GM12872 (cell line): ENCODE measurements around the gene AGBL2.

Source experiments
- CTCF ChIP-seq: IDR thresholded peaks from 3 replicates; pipeline ENCODE4 v1.5.1; 2011; ENCODE audit warnings: low read depth, mild to moderate bottlenecking, low read length, moderate library complexity; ENCODE audit not compliant: insufficient read depth

The AGBL2 gene

DNA sequence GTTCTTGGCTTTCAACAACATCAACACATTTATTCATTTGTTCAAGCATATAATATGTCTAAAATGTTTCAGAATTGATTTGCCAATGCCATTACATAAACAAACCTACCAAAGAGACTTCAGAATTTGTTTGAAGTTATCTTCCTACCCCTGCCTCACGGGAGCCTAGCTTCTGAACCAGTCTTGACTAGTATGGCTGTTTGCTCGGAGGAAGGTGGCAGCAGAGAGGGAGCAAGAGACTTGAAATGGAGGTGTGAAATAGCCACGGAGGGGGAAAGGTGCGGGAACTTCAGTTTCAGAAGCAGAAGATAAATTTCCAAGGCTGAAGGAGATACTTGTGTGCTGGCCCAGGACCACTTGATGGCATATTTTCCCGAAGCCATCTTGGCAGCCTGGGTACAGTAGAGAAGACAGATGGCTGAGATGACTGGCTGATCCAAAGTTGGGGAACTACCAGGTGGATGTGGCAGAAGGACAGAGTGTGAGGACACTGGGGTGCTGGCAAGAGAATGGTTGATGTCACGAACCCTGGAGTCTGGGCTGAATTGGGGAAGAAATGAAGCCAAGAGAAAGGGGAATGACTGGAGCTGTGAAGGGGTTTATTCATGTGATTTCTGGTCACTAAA is 58.8 kb downstream of the AGBL2 start:
- no peak for TF ChIP-seq CTCF

GRCh38 chr11:47651818-47652469 is 63.2 kb downstream of the AGBL2 start:
- TF ChIP-seq CTCF = no peak

DNA sequence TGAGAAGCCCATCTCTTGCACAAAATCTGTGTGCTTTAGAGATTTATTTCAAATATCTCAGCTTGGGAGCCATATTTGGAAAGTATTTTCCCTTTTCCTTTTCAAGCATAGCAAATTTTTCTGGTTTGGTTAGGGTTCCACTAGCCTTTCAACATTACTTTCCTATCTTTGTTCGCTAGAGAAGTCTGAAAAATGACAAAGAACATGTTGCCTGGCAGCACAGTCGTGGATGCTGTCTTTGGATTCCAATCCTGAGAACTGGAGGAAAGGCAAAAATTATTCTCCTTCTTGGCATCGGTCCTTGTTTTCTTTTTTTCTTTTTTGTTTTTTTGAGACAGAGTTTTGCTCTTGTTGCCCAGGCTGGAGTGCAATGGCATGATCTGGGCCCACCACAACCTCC is 65.9 kb downstream of the AGBL2 start:
- no peak for TF ChIP-seq CTCF

DNA sequence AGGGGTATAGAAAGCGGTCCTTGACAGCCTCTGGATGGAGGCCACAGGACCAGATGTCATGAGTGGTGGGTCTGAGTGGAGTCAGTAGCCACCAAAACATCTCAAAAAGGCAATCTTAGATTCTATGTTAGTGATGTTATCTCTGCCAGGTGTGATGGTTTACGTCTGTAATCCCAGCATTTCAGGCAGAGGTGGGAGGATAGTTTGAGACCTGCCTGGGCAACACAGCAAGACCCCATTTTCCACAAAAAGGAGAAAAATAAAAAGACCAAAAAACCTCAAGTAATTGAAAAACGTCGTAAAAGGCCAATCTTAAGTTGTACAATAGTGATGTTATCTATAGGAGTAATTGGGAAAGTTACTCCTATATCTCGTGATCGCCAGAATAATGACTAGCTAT is 69.2 kb downstream of the AGBL2 start:
- no peak for TF ChIP-seq CTCF

GRCh38 chr11:47645500-47645899 is 69.7 kb downstream of the AGBL2 start:
- no peak for TF ChIP-seq CTCF

DNA sequence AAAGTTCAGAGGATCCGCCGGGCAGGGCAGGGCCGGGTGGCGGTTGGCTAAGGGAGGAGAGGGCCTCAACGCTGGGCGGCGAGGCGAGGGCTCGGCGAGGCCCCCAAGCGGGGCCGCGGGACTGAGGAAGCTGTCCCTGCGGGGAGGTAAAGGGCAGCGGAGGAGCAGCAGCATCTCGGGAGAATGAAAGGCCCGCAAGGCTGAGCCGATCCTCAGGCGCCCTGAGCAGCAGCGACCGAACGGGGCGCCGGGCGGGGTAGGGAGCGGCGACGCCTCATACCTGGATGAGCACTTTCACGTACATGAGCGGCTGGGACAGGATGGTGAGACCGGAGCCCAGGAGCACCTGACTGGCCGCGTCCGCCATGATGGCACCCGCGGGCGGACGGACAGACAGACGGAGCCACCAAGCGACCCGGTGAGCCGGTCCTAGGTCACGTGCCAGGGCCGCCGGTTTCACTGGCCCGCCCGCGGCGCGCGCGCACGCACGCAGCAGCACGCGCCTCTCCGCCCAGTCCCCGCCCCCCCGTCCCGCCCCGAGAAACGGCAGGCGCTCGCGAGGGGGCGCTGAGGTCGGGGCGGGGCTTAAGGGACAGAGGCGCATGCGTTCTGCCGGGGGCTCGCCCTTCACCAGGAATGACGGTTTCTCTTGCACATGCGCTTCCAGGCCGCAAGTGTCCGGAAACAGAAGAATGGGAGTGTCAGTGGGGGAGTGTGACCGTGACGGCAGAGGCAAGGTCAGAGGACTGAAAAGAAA is 72.9 kb downstream of the AGBL2 start, which contains the start of gene MTCH2:
Gene MTCH2 (minus strand): TSS at position 461 of the 757 bp plus-strand sequence. CDS start 94 bp downstream, at position 367.
- no peak for TF ChIP-seq CTCF

DNA sequence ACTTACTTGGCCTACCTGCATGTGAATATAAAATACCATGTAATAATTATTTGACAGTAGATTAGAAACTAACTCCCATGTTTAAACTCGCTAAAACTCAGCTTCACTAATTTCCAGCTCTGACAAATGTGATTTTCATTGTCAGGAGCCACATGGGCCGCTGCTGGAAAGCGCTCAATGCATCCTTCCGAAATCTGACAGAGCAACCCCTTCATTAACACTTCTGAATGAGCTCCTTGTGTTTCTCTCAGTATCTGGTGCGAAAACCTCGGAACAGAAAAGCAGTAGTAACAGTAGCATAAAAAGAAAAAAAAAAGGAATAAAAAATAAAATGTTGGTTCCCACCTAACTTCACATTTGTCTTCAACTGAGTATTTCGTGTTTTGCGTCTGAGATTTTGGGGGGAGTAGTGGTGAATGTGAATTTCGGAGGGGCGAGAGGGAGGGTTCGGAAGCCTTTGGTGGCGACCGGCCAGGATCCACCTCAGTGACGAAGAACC is 73.5 kb downstream of the AGBL2 start:
- TF ChIP-seq CTCF = no peak
